Measurements from ENCODE around the gene CUL7. TPM values are rescaled to one million over a fixed set of nuclear protein-coding genes. Genes with fewer than 3 reads are reported as not detected.
A peak's percentile ranks its signal among the peaks of the same experiment; 100 is the strongest.

The CUL7 gene
- total RNA-seq, 4 donors from 2014 or later = 20.7 to 39.6 (median 28.6) TPM

GRCh38 chr6:43070028-43070632 lies 16.5 kb upstream of the CUL7 start:
- TF ChIP-seq POLR2A (IDR thresholded peaks at IDR 0.05) (no peak), CTCF (IDR thresholded peaks at IDR 0.05) (peak in 5 of 6 experiments; percentile 12 to 59 (median 33))
- no peak overlapping the region for H3K4me3 ChIP-seq (replicated peaks in 1 of 3)
- no peaks in the 10 kb centered on the region for H3K4me1 ChIP-seq
- H3K27me3 ChIP-seq = no peaks in the 10 kb centered on the region
- H3K27ac ChIP-seq = no peak overlapping the region
- H3K9me3 ChIP-seq = no peaks in the 10 kb centered on the region
- intact Hi-C loops (cut with DNase I) = loop anchor here (5.0 kb wide), 1 partner anchor 72 kb away; no protein-coding TSS in a partner anchor
- WGBS, 2 donors = 64 to 67% methylated on average over 6 of the region's 6 CpGs
- DNase-seq = no peak
- H3K36me3 ChIP-seq = peaks cover 9 to 14% of the 10 kb centered on the region in 2 donors

- no peak for DNase-seq
- TF ChIP-seq POLR2A (IDR thresholded peaks at IDR 0.05) = no peak
- no peak for TF ChIP-seq CTCF (IDR thresholded peaks at IDR 0.05)
- no peaks in the 10 kb centered on the region for H3K9me3 ChIP-seq
- H3K27me3 ChIP-seq = no peaks in the 10 kb centered on the region
- H3K4me1 ChIP-seq = peaks cover 16 to 22% of the 10 kb centered on the region in 2 donors
- no peak overlapping the region for H3K27ac ChIP-seq
- no peak overlapping the region for H3K4me3 ChIP-seq (replicated peaks in 1 of 3)
- WGBS, 2 donors = 94 to 96% methylated on average over 7 to 12 of the region's 12 CpGs
- intact Hi-C loops (cut with DNase I) = loop anchor here (5.0 kb wide), 1 partner anchor 84 kb away; no protein-coding TSS in a partner anchor
- H3K36me3 ChIP-seq = peaks cover 9% of the 10 kb centered on the region in 2 donors
These were observed 9.2 kb upstream of the CUL7 start for GRCh38 chr6:43062818-43063217.

- Histone ChIP-seq H3K36me3 (peaks cover 9 to 13% of the 10 kb centered on the region in 2 donors), H3K9me3 (no peaks in the 10 kb centered on the region)
- TF ChIP-seq CTCF (IDR thresholded peaks at IDR 0.05) (no peak), POLR2A (IDR thresholded peaks at IDR 0.05) (no peak)
These were observed 8.2 kb upstream of the CUL7 start for GRCh38 chr6:43061861-43062260.

GRCh38 chr6:43060755-43061633 lies 7.3 kb upstream of the CUL7 start:
- Histone ChIP-seq H3K4me1 (peaks cover 16 to 24% of the 10 kb centered on the region in 2 donors), H3K36me3 (peaks cover 6 to 17% of the 10 kb centered on the region in 2 donors), H3K27ac (peak overlapping the region in 2 of 3 donors; percentile 77 to 91), H3K27me3 (no peaks in the 10 kb centered on the region), H3K4me3 (replicated peaks in 1 of 3) (no peak overlapping the region), H3K9me3 (no peaks in the 10 kb centered on the region)
- DNase-seq = no peak
- 84 to 89% methylated on average over 12 of the region's 12 CpGs for WGBS, 2 donors
- no peak for TF ChIP-seq POLR2A (IDR thresholded peaks at IDR 0.05)
- intact Hi-C loops (cut with DNase I) = loop anchor here (5.0 kb wide), 1 partner anchor 86 kb away; no protein-coding TSS in a partner anchor

More at GRCh38 chr6:43061861-43062260, 8.2 kb upstream of the CUL7 start:
- 88 to 91% methylated on average over 2 of the region's 2 CpGs for WGBS, 2 donors
- Histone ChIP-seq H3K27me3 (no peaks in the 10 kb centered on the region), H3K4me3 (replicated peaks in 1 of 3) (no peak overlapping the region), H3K27ac (no peak overlapping the region), H3K4me1 (peaks cover 16 to 24% of the 10 kb centered on the region in 2 donors)
- intact Hi-C loops (cut with DNase I) = loop anchor here (5.0 kb wide), 1 partner anchor 85 kb away; no protein-coding TSS in a partner anchor
- DNase-seq = no peak

GRCh38 chr6:43060034-43060754 lies 6.5 kb upstream of the CUL7 start:
- DNase-seq = peak; percentile 57 to 60
- TF ChIP-seq CTCF (IDR thresholded peaks at IDR 0.05) (no peak), POLR2A (IDR thresholded peaks at IDR 0.05) (no peak)
- H3K36me3 ChIP-seq = peaks cover 13 to 21% of the 10 kb centered on the region in 2 donors
- no peaks in the 10 kb centered on the region for H3K27me3 ChIP-seq
- H3K9me3 ChIP-seq = no peaks in the 10 kb centered on the region
- H3K4me3 ChIP-seq (replicated peaks in 1 of 3) = peak overlapping the region; percentile 6 to 94 (median 73)
- peaks cover 16 to 24% of the 10 kb centered on the region in 2 donors for H3K4me1 ChIP-seq
- intact Hi-C loops (cut with DNase I) = loop anchor here (5.0 kb wide), 1 partner anchor 87 kb away; no protein-coding TSS in a partner anchor
- peak overlapping the region; percentile 77 to 91 (median 87) for H3K27ac ChIP-seq
- WGBS, 2 donors = 8 to 9% methylated on average over 14 to 15 of the region's 15 CpGs

Data from thyroid gland (tissue), 4 donors.